Esophagus muscularis mucosa (tissue), 4 donors: Measurements from ENCODE around the gene SNX7.

Experiments used
- CTCF ChIP-seq, 3 experiments: fragments of 200-600 bp in 2 of 3; fragments of 450-650 bp in 1 of 3; sonication (generic) in 2 of 3; IDR thresholded peaks; one replicate each; pipeline ENCODE4 v1.5.1; 2017 to 2019; ENCODE audit warnings: antibody characterized with exemption in 3 of 3, mild to moderate bottlenecking in 2 of 3, moderate library complexity in 1 of 3
- EP300 ChIP-seq: sonication (generic); formaldehyde crosslinking; IDR thresholded peaks from one replicate; pipeline ENCODE4 v1.6.1; 2017; ENCODE audit warnings: antibody characterized with exemption
- POLR2A ChIP-seq: fragments of 450-650 bp; IDR thresholded peaks from one replicate; pipeline ENCODE4 v1.6.1; 2017; ENCODE audit warnings: antibody characterized with exemption, moderate library complexity, mild to moderate bottlenecking, low read depth
- POLR2AphosphoS5 ChIP-seq, 2 donors: sonication (generic); formaldehyde crosslinking; IDR thresholded peaks; one replicate each; pipeline ENCODE4 v1.6.1; 2017; ENCODE audit warnings: antibody characterized with exemption in 2 of 2

DNA sequence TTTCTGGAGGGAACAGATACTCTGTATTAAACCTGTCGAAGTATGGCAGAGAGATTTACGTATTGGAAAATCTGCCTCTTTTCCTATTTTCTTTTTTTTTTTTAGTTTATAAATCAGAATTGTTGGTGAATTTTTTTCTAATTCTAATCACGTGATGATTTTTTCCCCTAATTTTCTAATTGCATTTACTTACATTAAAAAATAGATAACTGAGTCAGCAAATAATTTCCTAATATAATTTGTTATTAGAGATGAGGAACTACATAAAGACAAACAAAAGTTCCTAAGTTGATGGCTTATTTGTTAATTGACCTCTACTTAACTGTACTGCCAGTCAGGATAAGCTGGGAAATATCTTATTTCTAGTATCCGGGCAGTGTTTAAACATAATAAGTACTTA, 34.6 kb downstream of the SNX7 start:
- no peak for TF ChIP-seq CTCF (IDR thresholded peaks at IDR 0.05)
- no peak for TF ChIP-seq EP300
- no peak for TF ChIP-seq POLR2AphosphoS5 (IDR thresholded peaks at IDR 0.05)
- TF ChIP-seq POLR2A, result no peak
